ENCODE data around the gene WARS2. TPM values are rescaled to one million over a fixed set of nuclear protein-coding genes. Genes with fewer than 3 reads are reported as not detected.

WARS2 gene
- total and polyA plus RNA-seq, 2 of the 8 experiments (the other 6 are each of a cell fraction or from before 2014, with no cell fraction given), result 4.3 to 12.9 TPM

DNA sequence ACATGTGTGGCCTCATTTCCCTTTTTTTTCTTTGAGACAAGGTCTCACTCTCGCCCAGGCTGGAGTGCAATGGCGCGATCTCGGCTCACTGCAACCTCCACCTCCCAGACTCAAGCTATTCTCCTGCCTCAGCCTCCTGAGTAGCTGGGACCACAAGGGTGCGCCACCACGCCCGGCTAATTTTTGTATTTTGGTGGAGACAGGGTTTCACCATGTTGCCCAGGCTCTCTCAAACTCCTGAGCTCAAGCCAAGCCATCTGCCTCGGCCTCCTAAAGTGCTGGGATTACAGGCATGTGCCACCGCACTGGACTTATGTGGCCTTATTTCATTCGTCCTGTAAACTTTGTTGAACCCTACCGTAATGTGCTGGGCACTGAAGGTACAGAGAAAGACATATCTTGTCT is 569 bp upstream of the WARS2 start (continued):
- no peak for TF ChIP-seq NANOG (IDR thresholded peaks at IDR 0.05; ENCODE audit: insufficient read depth, low read depth, low read length, poor library complexity, severe bottlenecking)

All from H1 (cell line).